ENCODE measurements around the gene CITED4. TPM values are rescaled to one million over a fixed set of nuclear protein-coding genes. Genes with fewer than 3 reads are reported as not detected.

CITED4 gene
- polyA plus RNA-seq, 3 donors, result 2.4 to 18.8 (median 17.1) TPM

- H4K20me1 ChIP-seq (ENCODE audit: insufficient read depth, low read length), result no peaks in the 10 kb centered on the region
- Mint-ChIP-seq H3K4me3 (no peak overlapping the region), H3K4me1 (peaks cover 20% of the 10 kb centered on the region), H3K27ac (peak overlapping the region in 1 of 7 donors; percentile 2), H3K9me3 (no peaks in the 10 kb centered on the region), H3K27me3 (ENCODE audit: low read depth in 3 of 3) (peaks cover 0 to 4% (median 4%) of the 10 kb centered on the region in 3 donors), H3K36me3 (no peaks in the 10 kb centered on the region)
- no peak overlapping the region for H3K27ac ChIP-seq (ENCODE audit: low read depth in 1 of 2, low read length in 2 of 2)
- H3K4me2 ChIP-seq (replicated peaks; ENCODE audit: extremely low read depth, low read length, poor library complexity, severe bottlenecking), result no peak overlapping the region
- intact Hi-C loops (cut with micrococcal nuclease), result no loop called here
- H3K79me2 ChIP-seq (ENCODE audit: insufficient read depth, low read length), result no peaks in the 10 kb centered on the region
- no peaks in the 10 kb centered on the region for H3K9me3 ChIP-seq (replicated peaks in 1 of 2; ENCODE audit: control insufficient read depth in 1 of 2, insufficient read depth in 1 of 2, low read length in 2 of 2)
- no peaks in the 10 kb centered on the region for H3K27me3 ChIP-seq (ENCODE audit: control insufficient read depth in 2 of 2, insufficient read depth in 2 of 2, low read length in 2 of 2)
- H2AFZ ChIP-seq (ENCODE audit: insufficient read depth, low read depth, low read length, poor library complexity, severe bottlenecking), result no peak overlapping the region
- no CpG with 5 or more reads among the region's 3 CpGs for WGBS (ENCODE audit: insufficient coverage)
- peak; percentile 18 to 61 (median 31) for DNase-seq
- no peaks in the 10 kb centered on the region for H3K36me3 ChIP-seq (replicated peaks in 1 of 2; ENCODE audit: control insufficient read depth in 1 of 2, insufficient read depth in 2 of 2, low read length in 2 of 2)
- H3K4me1 ChIP-seq (ENCODE audit: control insufficient read depth in 1 of 2, insufficient read depth in 2 of 2, low read length in 2 of 2), result peaks cover 15 to 18% of the 10 kb centered on the region in 2 donors
- no peak overlapping the region for H3K4me3 ChIP-seq (replicated peaks in 1 of 3; ENCODE audit: low read depth in 2 of 3, low read length in 3 of 3)
- no peak overlapping the region for H3K9ac ChIP-seq (ENCODE audit: insufficient read depth, low read length, poor library complexity, severe bottlenecking)
- TF ChIP-seq CTCF (IDR thresholded peaks at IDR 0.05), result no peak
Observed at GRCh38 chr1:40825435-40825788, 36.8 kb downstream of the CITED4 start.

DNA sequence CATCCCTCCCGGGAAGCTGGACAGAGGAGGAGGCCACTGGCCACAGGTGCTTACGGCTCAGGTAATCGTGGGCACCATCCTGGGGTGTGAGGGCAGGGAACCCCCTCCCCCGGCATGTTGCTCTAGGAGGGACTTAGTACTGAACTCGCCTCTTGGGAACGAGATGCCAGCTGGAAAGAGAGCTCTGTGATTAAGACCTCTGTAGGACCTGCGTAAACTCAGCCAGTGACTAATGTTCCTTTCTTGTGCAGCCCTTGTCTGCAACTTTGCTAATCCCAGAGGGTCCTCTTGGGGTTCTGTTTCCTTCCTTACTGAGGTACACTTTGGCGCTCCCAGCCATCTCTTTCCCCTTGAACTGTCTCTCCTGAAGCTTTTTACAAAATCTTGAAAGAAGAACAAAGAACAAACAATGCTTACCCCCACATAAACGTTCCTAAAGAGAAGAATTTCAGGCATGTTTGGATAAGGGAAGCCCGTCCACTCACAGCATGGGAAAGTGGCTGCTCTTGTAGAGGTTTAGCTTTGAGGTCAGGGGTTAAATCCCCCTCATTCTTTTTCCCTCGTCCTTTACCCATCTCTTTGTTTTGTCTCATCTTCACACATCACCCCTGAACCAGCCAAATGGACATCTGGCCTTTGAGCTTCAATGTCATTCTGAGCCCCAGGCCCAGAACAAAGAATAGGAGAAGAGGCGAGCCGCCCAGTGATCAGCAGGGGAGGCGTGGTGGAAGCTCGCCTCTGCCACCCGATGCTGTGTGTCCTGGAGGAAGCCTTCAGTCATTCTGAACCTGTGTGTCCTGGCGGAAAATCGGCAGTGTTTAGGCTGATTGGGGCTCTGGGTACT, 37.4 kb downstream of the CITED4 start:
- TF ChIP-seq CTCF (IDR thresholded peaks at IDR 0.05), result no peak
- DNase-seq, result no peak
- Histone ChIP-seq H3K9ac (ENCODE audit: insufficient read depth, low read length, poor library complexity, severe bottlenecking) (no peak overlapping the region), H3K36me3 (replicated peaks in 1 of 2; ENCODE audit: control insufficient read depth in 1 of 2, insufficient read depth in 2 of 2, low read length in 2 of 2) (no peaks in the 10 kb centered on the region), H4K20me1 (ENCODE audit: insufficient read depth, low read length) (no peaks in the 10 kb centered on the region), H3K9me3 (replicated peaks in 1 of 2; ENCODE audit: control insufficient read depth in 1 of 2, insufficient read depth in 1 of 2, low read length in 2 of 2) (no peaks in the 10 kb centered on the region), H3K27ac (ENCODE audit: low read depth in 1 of 2, low read length in 2 of 2) (no peak overlapping the region), H3K27me3 (ENCODE audit: control insufficient read depth in 2 of 2, insufficient read depth in 2 of 2, low read length in 2 of 2) (peaks cover 0 to 3% of the 10 kb centered on the region in 2 donors), H3K4me2 (replicated peaks; ENCODE audit: extremely low read depth, low read length, poor library complexity, severe bottlenecking) (no peak overlapping the region), H3K79me2 (ENCODE audit: insufficient read depth, low read length) (no peaks in the 10 kb centered on the region), H3K4me3 (replicated peaks in 1 of 3; ENCODE audit: low read depth in 2 of 3, low read length in 3 of 3) (no peak overlapping the region), H3K4me1 (ENCODE audit: control insufficient read depth in 1 of 2, insufficient read depth in 2 of 2, low read length in 2 of 2) (peaks cover 15 to 18% of the 10 kb centered on the region in 2 donors), H2AFZ (ENCODE audit: insufficient read depth, low read depth, low read length, poor library complexity, severe bottlenecking) (no peak overlapping the region)
- Mint-ChIP-seq H3K4me1 (peaks cover 20% of the 10 kb centered on the region), H3K27me3 (ENCODE audit: low read depth in 3 of 3) (peaks cover 2 to 8% (median 3%) of the 10 kb centered on the region in 3 donors), H3K27ac (peak overlapping the region in 1 of 7 donors; percentile 2), H3K36me3 (no peaks in the 10 kb centered on the region), H3K9me3 (no peaks in the 10 kb centered on the region), H3K4me3 (no peak overlapping the region)
- intact Hi-C loops (cut with micrococcal nuclease), result no loop called here
- 68% methylated on average over 12 of the region's 18 CpGs for WGBS (ENCODE audit: insufficient coverage)

Data from CD14-positive monocyte (primary cell).